ENCODE results near the gene STKLD1. TPM values are rescaled to one million over a fixed set of nuclear protein-coding genes. Genes with fewer than 3 reads are reported as not detected.
"Not testable (repeated sequence)": the region's sequence is repeated elsewhere in the genome, so short reads cannot be mapped to it uniquely, and the experiment has no call there.

Gene STKLD1
- total RNA-seq, 1 donor from 2014 or later = 0.62 TPM

GRCh38 chr9:133357656-133358055 is 18.5 kb upstream of the STKLD1 start:
- DNase-seq (ENCODE audit: low spot score) = no peak

GRCh38 chr9:133359399-133360175 is 16.6 kb upstream of the STKLD1 start:
- intact Hi-C loops (cut with DNase I) = no loop called here

More at GRCh38 chr9:133357656-133358055, 18.5 kb upstream of the STKLD1 start:
- intact Hi-C loops (cut with DNase I) = no loop called here

GRCh38 chr9:133360400-133361393 is 15.5 kb upstream of the STKLD1 start:
- no peak for DNase-seq (ENCODE audit: low spot score)
- intact Hi-C loops (cut with DNase I) = no loop called here

More at GRCh38 chr9:133359399-133360175, 16.6 kb upstream of the STKLD1 start:
- no peak for DNase-seq (ENCODE audit: low spot score)

GRCh38 chr9:133361507-133362092 is 14.6 kb upstream of the STKLD1 start:
- intact Hi-C loops (cut with DNase I) = no loop called here
- DNase-seq (ENCODE audit: low spot score) = no peak

GRCh38 chr9:133362359-133363044 is 13.7 kb upstream of the STKLD1 start:
- intact Hi-C loops (cut with DNase I) = no loop called here
- no peak for DNase-seq (ENCODE audit: low spot score)

- DNase-seq (ENCODE audit: low spot score) = no peak
- intact Hi-C loops (cut with DNase I) = no loop called here
Observed at GRCh38 chr9:133366435-133366834, 9.7 kb upstream of the STKLD1 start.

GRCh38 chr9:133367221-133367620 is 8.9 kb upstream of the STKLD1 start:
- DNase-seq (ENCODE audit: low spot score) = no peak
- intact Hi-C loops (cut with DNase I) = no loop called here

- intact Hi-C loops (cut with DNase I) = no loop called here
- DNase-seq (ENCODE audit: low spot score) = no peak
Observed at GRCh38 chr9:133367778-133368177, 8.4 kb upstream of the STKLD1 start.

GRCh38 chr9:133368249-133368881 is 7.8 kb upstream of the STKLD1 start:
- no peak for DNase-seq (ENCODE audit: low spot score)
- intact Hi-C loops (cut with DNase I) = no loop called here

- intact Hi-C loops (cut with DNase I) = no loop called here
- no peak for DNase-seq (ENCODE audit: low spot score)
Observed at GRCh38 chr9:133369422-133369821, 6.7 kb upstream of the STKLD1 start.

GRCh38 chr9:133369933-133370332 is 6.2 kb upstream of the STKLD1 start:
- no peak for DNase-seq (ENCODE audit: low spot score)
- intact Hi-C loops (cut with DNase I) = loop anchor here (5.0 kb wide), 1 partner anchor 47 kb away; the partner anchor contains the start of gene REXO4

GRCh38 chr9:133370685-133371084 is 5.5 kb upstream of the STKLD1 start:
- intact Hi-C loops (cut with DNase I) = loop anchor here (5.0 kb wide), 1 partner anchor 47 kb away; the partner anchor contains the start of gene REXO4
- no peak for DNase-seq (ENCODE audit: low spot score)

- DNase-seq (ENCODE audit: low spot score) = no peak
Observed at GRCh38 chr9:133371261-133371711, 4.9 kb upstream of the STKLD1 start.

GRCh38 chr9:133372144-133372543 is 4.0 kb upstream of the STKLD1 start:
- no peak for DNase-seq (ENCODE audit: low spot score)
- intact Hi-C loops (cut with DNase I) = loop anchor here (5.0 kb wide), 1 partner anchor 45 kb away; the partner anchor contains the start of gene REXO4

More at GRCh38 chr9:133371261-133371711, 4.9 kb upstream of the STKLD1 start:
- intact Hi-C loops (cut with DNase I) = loop anchor here (5.0 kb wide), 1 partner anchor 46 kb away; the partner anchor contains the start of gene REXO4

GRCh38 chr9:133374612-133375115 is 1.5 kb upstream of the STKLD1 start:
- intact Hi-C loops (cut with DNase I) = loop anchor here (5.0 kb wide), 1 partner anchor 43 kb away; the partner anchor contains the start of gene REXO4
- no peak for DNase-seq (ENCODE audit: low spot score)

GRCh38 chr9:133375116-133375723 is 946 bp upstream of the STKLD1 start:
- intact Hi-C loops (cut with DNase I) = no loop called here
- no peak for DNase-seq (ENCODE audit: low spot score)

- DNase-seq (ENCODE audit: low spot score); intact Hi-C loops (cut with DNase I): not testable (repeated sequence)
Observed at GRCh38 chr9:133377280-133377679, 1.1 kb downstream of the STKLD1 start.

GRCh38 chr9:133377721-133378216 is 1.6 kb downstream of the STKLD1 start:
- intact Hi-C loops (cut with DNase I) = no loop called here
- DNase-seq (ENCODE audit: low spot score) = no peak
